Stimulated activated CD8-positive, alpha-beta memory T cell treated with anti-CD3 and anti-CD28 coated beads, Interleukin-4, amount 100 ng/mL, for 1 hour (primary cell): Measurements from ENCODE around the gene ALK.

Experiments
- DNase-seq, 2 donors: peaks; one replicate each; pipeline ENCODE4 v3.0.0-alpha.2; 2020; ENCODE audit warnings: low read depth in 2 of 2, low spot score in 1 of 2

ALK gene

GRCh38 chr2:29426354-29426753 lies 495.0 kb downstream of the ALK start:
- no peak for DNase-seq

GRCh38 chr2:29425866-29426265 lies 495.5 kb downstream of the ALK start:
- DNase-seq, result no peak

- DNase-seq, result no peak
These were observed 498.2 kb downstream of the ALK start for GRCh38 chr2:29423061-29423666.

- no peak for DNase-seq
These were observed 500.2 kb downstream of the ALK start for GRCh38 chr2:29420999-29421782.

- DNase-seq, result no peak
These were observed 500.9 kb downstream of the ALK start for GRCh38 chr2:29420464-29420863.

- DNase-seq, result no peak
These were observed 503.8 kb downstream of the ALK start for GRCh38 chr2:29417630-29418029.

GRCh38 chr2:29412197-29412925 lies 509.0 kb downstream of the ALK start:
- DNase-seq, result no peak

- no peak for DNase-seq
These were observed 515.7 kb downstream of the ALK start for GRCh38 chr2:29405707-29406106.

- no peak for DNase-seq
These were observed 516.1 kb downstream of the ALK start for GRCh38 chr2:29405266-29405665.

GRCh38 chr2:29401994-29402393 lies 519.4 kb downstream of the ALK start:
- no peak for DNase-seq

GRCh38 chr2:29400930-29401653 lies 520.3 kb downstream of the ALK start:
- no peak for DNase-seq

GRCh38 chr2:29398384-29399237 lies 522.8 kb downstream of the ALK start:
- no peak for DNase-seq

- DNase-seq, result no peak
These were observed 523.7 kb downstream of the ALK start for GRCh38 chr2:29397713-29398112.

- DNase-seq, result no peak
These were observed 524.3 kb downstream of the ALK start for GRCh38 chr2:29397039-29397438.

GRCh38 chr2:29394981-29395350 lies 526.4 kb downstream of the ALK start:
- no peak for DNase-seq

GRCh38 chr2:29394311-29394980 lies 526.9 kb downstream of the ALK start:
- DNase-seq, result no peak

- DNase-seq, result no peak
These were observed 527.7 kb downstream of the ALK start for GRCh38 chr2:29393676-29394075.

GRCh38 chr2:29392774-29393173 lies 528.6 kb downstream of the ALK start:
- no peak for DNase-seq

GRCh38 chr2:29390136-29390535 lies 531.2 kb downstream of the ALK start:
- no peak for DNase-seq

- no peak for DNase-seq
These were observed 531.7 kb downstream of the ALK start for GRCh38 chr2:29389686-29390085.
